Measurements from ENCODE around the gene LUC7L. TPM values are rescaled to one million over a fixed set of nuclear protein-coding genes. Genes with fewer than 3 reads are reported as not detected.
A peak's percentile ranks its signal among the peaks of the same experiment; 100 is the strongest.

Gene LUC7L
- total and polyA plus RNA-seq, 5 donors from 2014 or later = 8.9 to 152 (median 9.8) TPM

- peaks cover 28% of the 10 kb centered on the region for H3K27me3 Mint-ChIP-seq
- no peak overlapping the region for H3K27ac Mint-ChIP-seq
- ATAC-seq (ENCODE audit: low read depth in 2 of 2) = peak; percentile 86 to 87
- no peaks in the 10 kb centered on the region for H3K9me3 ChIP-seq (ENCODE audit: control insufficient read depth in 2 of 2, low read length in 2 of 2)
- no peaks in the 10 kb centered on the region for H3K36me3 ChIP-seq (ENCODE audit: control insufficient read depth, insufficient read depth, low read length)
- peaks cover 19% of the 10 kb centered on the region for H3K4me1 ChIP-seq (ENCODE audit: control insufficient read depth, insufficient read depth, low read length, poor library complexity, severe bottlenecking)
- no peak overlapping the region for H3K4me3 ChIP-seq (ENCODE audit: low read depth, low read length)
- peaks cover 0 to 1% (median 0%) of the 10 kb centered on the region in 7 donors for H3K9me3 Mint-ChIP-seq
- DNase-seq = peak; percentile 70 to 83 (median 79)
- H3K36me3 Mint-ChIP-seq = no peaks in the 10 kb centered on the region
- H3K4me3 Mint-ChIP-seq = peak overlapping the region in 3 of 4 donors; percentile 12 to 72 (median 29)
- no peak overlapping the region for H3K27ac ChIP-seq (ENCODE audit: insufficient read depth, low read length, poor library complexity, severe bottlenecking)
- peaks cover 17% of the 10 kb centered on the region for H3K27me3 ChIP-seq (ENCODE audit: control insufficient read depth, insufficient read depth, low read length)
- peaks cover 0 to 13% (median 0%) of the 10 kb centered on the region in 4 donors for H3K4me1 Mint-ChIP-seq
Measured at GRCh38 chr16:180681-181564, 48.3 kb downstream of the LUC7L start.

GRCh38 chr16:180101-180675 lies 49.1 kb downstream of the LUC7L start, which contains the start of gene HBQ1:
TSS of gene HBQ1 (plus strand) at chr16:180459. CDS start at chr16:180487, 28 bp downstream.
- peaks cover 0 to 1% (median 0%) of the 10 kb centered on the region in 7 donors for H3K9me3 Mint-ChIP-seq
- no peaks in the 10 kb centered on the region for H3K36me3 Mint-ChIP-seq
- no peak within 1 kb of the TSS for H3K27ac Mint-ChIP-seq
- DNase-seq (no peak), ATAC-seq (ENCODE audit: low read depth in 2 of 2) (no peak)
- peaks cover 0 to 17% (median 0%) of the 10 kb centered on the region in 4 donors for H3K4me1 Mint-ChIP-seq
- no peaks in the 10 kb centered on the region for H3K36me3 ChIP-seq (ENCODE audit: control insufficient read depth, insufficient read depth, low read length)
- no peak within 1 kb of the TSS for H3K27ac ChIP-seq (ENCODE audit: insufficient read depth, low read length, poor library complexity, severe bottlenecking)
- no peaks in the 10 kb centered on the region for H3K9me3 ChIP-seq (ENCODE audit: control insufficient read depth in 2 of 2, low read length in 2 of 2)
- peak within 1 kb of the TSS; percentile 50 to 79 (median 67) for H3K4me3 Mint-ChIP-seq
- H3K27me3 Mint-ChIP-seq = peaks cover 34% of the 10 kb centered on the region
- H3K4me3 ChIP-seq (ENCODE audit: low read depth, low read length) = no peak within 1 kb of the TSS
- peaks cover 21% of the 10 kb centered on the region for H3K27me3 ChIP-seq (ENCODE audit: control insufficient read depth, insufficient read depth, low read length)
- peaks cover 19% of the 10 kb centered on the region for H3K4me1 ChIP-seq (ENCODE audit: control insufficient read depth, insufficient read depth, low read length, poor library complexity, severe bottlenecking)

GRCh38 chr16:179211-180092 lies 49.8 kb downstream of the LUC7L start:
- no peak overlapping the region for H3K27ac ChIP-seq (ENCODE audit: insufficient read depth, low read length, poor library complexity, severe bottlenecking)
- no peak overlapping the region for H3K4me3 ChIP-seq (ENCODE audit: low read depth, low read length)
- no peaks in the 10 kb centered on the region for H3K9me3 ChIP-seq (ENCODE audit: control insufficient read depth in 2 of 2, low read length in 2 of 2)
- H3K27me3 ChIP-seq (ENCODE audit: control insufficient read depth, insufficient read depth, low read length) = peaks cover 23% of the 10 kb centered on the region
- DNase-seq (no peak), ATAC-seq (ENCODE audit: low read depth in 2 of 2) (no peak)
- Mint-ChIP-seq H3K27me3 (peaks cover 42% of the 10 kb centered on the region), H3K36me3 (no peaks in the 10 kb centered on the region), H3K4me3 (peak overlapping the region; percentile 50 to 79 (median 61)), H3K4me1 (peaks cover 0 to 19% (median 2%) of the 10 kb centered on the region in 4 donors), H3K27ac (no peak overlapping the region), H3K9me3 (peaks cover 0 to 1% (median 0%) of the 10 kb centered on the region in 7 donors)
- no peaks in the 10 kb centered on the region for H3K36me3 ChIP-seq (ENCODE audit: control insufficient read depth, insufficient read depth, low read length)
- H3K4me1 ChIP-seq (ENCODE audit: control insufficient read depth, insufficient read depth, low read length, poor library complexity, severe bottlenecking) = peaks cover 19% of the 10 kb centered on the region

- Mint-ChIP-seq H3K4me3 (no peak overlapping the region), H3K36me3 (no peaks in the 10 kb centered on the region), H3K9me3 (peaks cover 0 to 1% (median 0%) of the 10 kb centered on the region in 7 donors), H3K4me1 (peaks cover 0 to 22% (median 3%) of the 10 kb centered on the region in 4 donors), H3K27me3 (peaks cover 48% of the 10 kb centered on the region), H3K27ac (no peak overlapping the region)
- H3K27ac ChIP-seq (ENCODE audit: insufficient read depth, low read length, poor library complexity, severe bottlenecking) = no peak overlapping the region
- no peaks in the 10 kb centered on the region for H3K36me3 ChIP-seq (ENCODE audit: control insufficient read depth, insufficient read depth, low read length)
- DNase-seq (no peak), ATAC-seq (ENCODE audit: low read depth in 2 of 2) (no peak)
- H3K4me3 ChIP-seq (ENCODE audit: low read depth, low read length) = no peak overlapping the region
- no peaks in the 10 kb centered on the region for H3K9me3 ChIP-seq (ENCODE audit: control insufficient read depth in 2 of 2, low read length in 2 of 2)
- peaks cover 19% of the 10 kb centered on the region for H3K4me1 ChIP-seq (ENCODE audit: control insufficient read depth, insufficient read depth, low read length, poor library complexity, severe bottlenecking)
- H3K27me3 ChIP-seq (ENCODE audit: control insufficient read depth, insufficient read depth, low read length) = peaks cover 23% of the 10 kb centered on the region
Measured at GRCh38 chr16:178668-179015, 50.6 kb downstream of the LUC7L start.

GRCh38 chr16:177981-178667 lies 51.1 kb downstream of the LUC7L start:
- no peak for ATAC-seq (ENCODE audit: low read depth in 2 of 2)
- peak overlapping the region in 1 of 4 donors; percentile 46 for H3K4me3 Mint-ChIP-seq

GRCh38 chr16:177394-177822 lies 51.8 kb downstream of the LUC7L start:
- no peaks in the 10 kb centered on the region for H3K9me3 ChIP-seq (ENCODE audit: control insufficient read depth in 2 of 2, low read length in 2 of 2)
- Mint-ChIP-seq H3K9me3 (peaks cover 0 to 1% (median 0%) of the 10 kb centered on the region in 7 donors), H3K27me3 (peaks cover 52% of the 10 kb centered on the region), H3K4me3 (peak overlapping the region in 3 of 4 donors; percentile 31 to 68 (median 46)), H3K27ac (no peak overlapping the region), H3K36me3 (no peaks in the 10 kb centered on the region), H3K4me1 (peaks cover 0 to 23% (median 3%) of the 10 kb centered on the region in 4 donors)
- peaks cover 23% of the 10 kb centered on the region for H3K27me3 ChIP-seq (ENCODE audit: control insufficient read depth, insufficient read depth, low read length)
- H3K4me3 ChIP-seq (ENCODE audit: low read depth, low read length) = no peak overlapping the region
- DNase-seq (no peak), ATAC-seq (ENCODE audit: low read depth in 2 of 2) (no peak)
- peaks cover 19% of the 10 kb centered on the region for H3K4me1 ChIP-seq (ENCODE audit: control insufficient read depth, insufficient read depth, low read length, poor library complexity, severe bottlenecking)
- no peak overlapping the region for H3K27ac ChIP-seq (ENCODE audit: insufficient read depth, low read length, poor library complexity, severe bottlenecking)
- H3K36me3 ChIP-seq (ENCODE audit: control insufficient read depth, insufficient read depth, low read length) = no peaks in the 10 kb centered on the region

More at GRCh38 chr16:177981-178667, 51.1 kb downstream of the LUC7L start:
- H3K9me3 Mint-ChIP-seq = peaks cover 0 to 1% (median 0%) of the 10 kb centered on the region in 7 donors
- H3K4me1 Mint-ChIP-seq = peaks cover 0 to 23% (median 3%) of the 10 kb centered on the region in 4 donors
- Histone ChIP-seq H3K4me1 (ENCODE audit: control insufficient read depth, insufficient read depth, low read length, poor library complexity, severe bottlenecking) (peaks cover 19% of the 10 kb centered on the region), H3K36me3 (ENCODE audit: control insufficient read depth, insufficient read depth, low read length) (no peaks in the 10 kb centered on the region), H3K27me3 (ENCODE audit: control insufficient read depth, insufficient read depth, low read length) (peaks cover 23% of the 10 kb centered on the region), H3K27ac (ENCODE audit: insufficient read depth, low read length, poor library complexity, severe bottlenecking) (no peak overlapping the region), H3K4me3 (ENCODE audit: low read depth, low read length) (no peak overlapping the region), H3K9me3 (ENCODE audit: control insufficient read depth in 2 of 2, low read length in 2 of 2) (no peaks in the 10 kb centered on the region)
- no peak overlapping the region for H3K27ac Mint-ChIP-seq
- peaks cover 52% of the 10 kb centered on the region for H3K27me3 Mint-ChIP-seq
- no peak for DNase-seq
- no peaks in the 10 kb centered on the region for H3K36me3 Mint-ChIP-seq

All from CD4-positive, CD25-positive, alpha-beta regulatory T cell (primary cell).